Activated naive CD4-positive, alpha-beta T cell treated with anti-CD3 and anti-CD28 coated beads, Interleukin-2, amount 50 U/mL, for 16 hours (primary cell): ENCODE data around the gene IL15RA.
A peak's percentile ranks its signal among the peaks of the same experiment; 100 is the strongest.
"Not testable (repeated sequence)": the region's sequence is repeated elsewhere in the genome, so short reads cannot be mapped to it uniquely, and the experiment has no call there.

Experiments
- DNase-seq: peaks from one replicate; pipeline ENCODE4 v3.0.0-alpha.2; 2020

IL15RA gene

DNA sequence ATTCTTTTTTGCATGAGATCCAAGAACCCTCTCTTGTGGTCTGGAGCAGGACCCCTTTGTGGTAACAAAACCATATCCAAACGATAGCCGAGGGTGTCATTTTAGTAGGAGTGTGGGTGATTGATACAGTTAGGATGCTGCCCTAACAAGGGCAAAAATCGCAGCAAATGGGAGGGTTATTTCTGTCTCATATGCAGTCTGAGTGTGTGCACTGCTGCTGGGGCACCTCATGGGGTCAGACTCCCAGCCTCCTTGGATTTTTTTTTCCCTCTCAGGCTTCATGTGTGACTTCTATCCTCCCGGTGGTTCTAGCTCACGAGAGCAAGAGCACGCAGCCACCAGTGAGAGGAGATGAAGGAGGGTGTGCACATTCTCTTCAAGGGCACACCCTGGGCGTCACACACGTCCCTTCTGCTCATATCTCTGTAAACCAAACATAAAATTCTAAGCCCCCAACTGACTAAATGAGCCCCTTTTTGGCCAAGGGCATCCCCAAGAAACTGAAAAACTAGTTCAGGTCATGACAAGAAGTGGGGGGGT lies 28.6 kb upstream of the IL15RA start:
- no peak for DNase-seq

- DNase-seq = not testable (repeated sequence)
Measured at GRCh38 chr10:6005161-6005804, 27.9 kb upstream of the IL15RA start.

- no peak for DNase-seq
Measured at GRCh38 chr10:6002809-6003510, 25.6 kb upstream of the IL15RA start.

GRCh38 chr10:5999440-6000165 lies 22.3 kb upstream of the IL15RA start:
- DNase-seq = no peak

DNA sequence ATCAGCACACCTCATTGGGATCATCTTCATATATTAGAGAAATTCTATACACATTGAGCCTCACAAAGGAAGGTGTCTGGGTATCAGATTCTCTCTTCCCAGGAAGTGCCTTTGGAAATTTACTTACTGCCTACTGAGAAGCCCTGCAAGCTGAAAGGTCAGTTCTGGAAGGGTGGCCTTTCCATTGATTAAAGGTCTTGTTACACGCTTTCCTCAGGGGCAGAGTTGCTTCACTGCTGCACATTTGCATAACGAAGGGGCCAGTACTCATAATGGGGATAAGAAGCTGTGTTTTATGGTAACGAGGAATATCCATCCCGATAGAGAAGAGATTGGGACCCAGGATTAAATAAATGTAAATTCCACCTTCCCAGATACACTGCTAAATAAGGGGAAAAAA lies 19.4 kb upstream of the IL15RA start:
- no peak for DNase-seq

- no peak for DNase-seq
Measured at GRCh38 chr10:5992398-5992797, 15.1 kb upstream of the IL15RA start.

- DNase-seq = no peak
Measured at GRCh38 chr10:5991708-5992107, 14.4 kb upstream of the IL15RA start.

GRCh38 chr10:5989756-5990155 lies 12.4 kb upstream of the IL15RA start:
- DNase-seq = no peak

- DNase-seq = no peak
Measured at GRCh38 chr10:5988336-5988920, 11.1 kb upstream of the IL15RA start.

DNA sequence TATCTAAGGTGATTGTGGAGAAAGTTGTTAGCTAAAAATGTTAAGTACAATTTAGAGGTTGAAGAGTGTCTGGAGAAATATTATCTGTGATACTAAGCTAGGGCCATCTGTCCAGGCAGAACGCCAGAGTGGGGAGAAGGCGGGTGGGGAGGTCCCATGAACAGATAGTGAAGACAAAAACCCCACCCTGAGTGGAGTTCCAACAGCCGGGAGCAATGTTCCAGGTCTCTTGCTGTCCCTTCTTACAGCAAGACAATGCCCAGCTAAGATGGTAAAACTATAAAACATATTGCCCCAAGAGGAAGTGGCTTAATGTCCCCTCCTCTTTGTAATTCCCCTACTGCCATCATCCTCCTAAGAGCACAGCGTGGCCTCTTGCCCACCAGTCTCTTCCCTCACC lies 10.4 kb upstream of the IL15RA start:
- no peak for DNase-seq

- DNase-seq = no peak
Measured at GRCh38 chr10:5985029-5985428, 7.7 kb upstream of the IL15RA start.

DNA sequence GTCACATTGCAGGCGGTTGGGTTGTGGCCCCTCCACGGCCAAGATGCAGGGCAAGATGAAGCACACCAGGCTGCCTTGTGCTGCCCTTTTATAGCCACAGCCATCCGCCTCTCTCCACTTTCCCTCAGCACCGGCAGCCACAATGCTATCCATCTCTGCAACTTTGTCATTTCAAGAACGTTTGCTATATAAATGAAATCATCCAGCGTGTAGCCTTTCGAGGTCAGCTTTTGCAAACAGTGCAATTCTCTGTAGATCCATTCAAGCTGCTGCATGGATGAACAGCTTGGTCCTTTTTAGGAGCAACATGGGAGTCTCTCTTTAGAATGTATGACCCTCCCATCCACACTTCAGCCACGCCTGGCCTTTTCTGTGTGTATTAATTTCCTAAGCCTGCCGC lies 6.4 kb upstream of the IL15RA start:
- no peak for DNase-seq

- no peak for DNase-seq
Measured at GRCh38 chr10:5981529-5981928, 4.2 kb upstream of the IL15RA start.

GRCh38 chr10:5978230-5978489 lies 817 bp upstream of the IL15RA start:
- DNase-seq = no peak

- DNase-seq = peak; percentile 56
Measured at GRCh38 chr10:5976512-5977470, 552 bp downstream of the IL15RA start.

DNA sequence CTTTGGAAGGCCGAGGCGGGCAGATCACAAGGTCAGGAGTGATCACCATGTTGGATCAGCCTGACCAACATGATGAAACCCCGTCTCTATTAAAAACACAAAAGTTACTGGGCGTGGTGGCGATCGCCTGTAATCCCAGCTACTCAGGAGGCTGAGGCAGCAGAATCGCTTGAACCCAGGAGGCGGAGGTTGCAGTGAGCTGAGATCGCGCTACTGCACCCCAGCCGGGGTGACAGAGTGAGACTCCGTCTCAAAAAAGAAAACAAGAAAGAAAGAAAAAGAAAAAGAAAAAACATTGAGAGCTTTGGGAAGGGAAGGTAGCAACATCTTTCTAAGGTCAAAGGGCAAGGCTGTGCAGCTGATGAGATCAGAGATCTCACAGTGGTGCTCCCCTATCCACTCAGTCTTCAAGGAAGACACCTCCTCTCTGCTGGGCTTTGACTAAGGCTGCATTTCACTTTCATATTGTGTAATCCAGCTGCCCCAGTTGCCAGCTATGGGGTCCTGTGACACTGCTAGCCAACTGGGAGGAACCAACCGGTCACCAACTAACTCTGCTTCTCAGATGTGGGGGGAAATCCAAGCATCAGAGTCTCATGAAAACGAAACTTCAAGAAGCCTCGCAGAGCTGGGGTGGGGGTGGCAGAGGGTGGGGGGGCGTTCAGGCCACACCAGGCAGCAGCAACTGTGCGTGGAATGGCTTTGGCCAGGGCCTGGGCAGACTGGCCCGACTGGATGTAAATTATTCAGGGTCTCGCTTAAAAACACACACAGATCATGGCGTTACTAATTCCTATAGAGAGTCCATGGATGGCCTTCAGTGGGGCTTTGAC lies 1.5 kb downstream of the IL15RA start:
- DNase-seq = peak; percentile 56

- DNase-seq = no peak
Measured at GRCh38 chr10:5973069-5973468, 4.3 kb downstream of the IL15RA start.

DNA sequence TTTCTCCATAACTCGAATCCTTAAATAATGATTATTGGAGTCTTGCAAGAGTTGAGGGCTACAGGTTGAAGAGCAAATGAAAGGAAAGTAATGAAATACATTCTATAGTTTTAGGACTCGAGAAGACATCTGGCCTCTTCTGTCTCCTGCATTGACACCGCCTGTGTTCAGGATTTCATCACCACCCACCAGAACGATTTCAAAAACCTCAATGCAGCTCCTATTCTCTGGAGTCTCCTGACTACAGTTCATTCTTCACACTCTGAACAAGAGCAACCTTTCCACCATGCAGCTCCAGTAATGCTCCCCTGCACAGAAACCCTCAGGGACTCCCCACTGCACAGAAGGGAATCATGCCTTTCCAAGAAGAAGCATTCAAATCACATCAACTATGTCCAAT lies 5.5 kb downstream of the IL15RA start:
- DNase-seq = no peak

DNA sequence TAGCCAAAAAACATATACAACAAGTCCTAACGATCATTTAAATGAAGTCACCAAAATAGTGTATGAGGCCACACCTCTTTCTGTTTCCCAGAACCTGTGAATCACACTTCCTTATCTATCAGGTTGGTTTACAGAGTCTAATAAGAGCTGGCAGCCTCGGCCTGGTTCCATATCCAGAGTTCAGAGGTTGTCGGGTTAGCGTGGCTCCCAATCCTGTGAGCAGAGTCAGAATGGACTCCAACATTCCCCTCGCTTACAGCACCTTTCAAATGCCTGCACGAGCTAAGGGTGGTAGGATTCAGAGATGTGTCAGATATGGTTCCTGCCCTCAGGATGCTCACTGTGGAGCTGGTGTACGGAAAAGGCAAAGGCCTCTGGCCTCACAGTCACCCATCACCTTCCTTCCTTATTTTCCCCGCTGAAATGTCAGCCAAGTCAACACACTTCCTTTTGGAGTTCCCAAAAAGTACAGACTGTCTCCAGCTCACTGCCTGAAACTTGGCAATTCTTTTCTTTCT lies 6.0 kb downstream of the IL15RA start:
- DNase-seq = no peak

DNA sequence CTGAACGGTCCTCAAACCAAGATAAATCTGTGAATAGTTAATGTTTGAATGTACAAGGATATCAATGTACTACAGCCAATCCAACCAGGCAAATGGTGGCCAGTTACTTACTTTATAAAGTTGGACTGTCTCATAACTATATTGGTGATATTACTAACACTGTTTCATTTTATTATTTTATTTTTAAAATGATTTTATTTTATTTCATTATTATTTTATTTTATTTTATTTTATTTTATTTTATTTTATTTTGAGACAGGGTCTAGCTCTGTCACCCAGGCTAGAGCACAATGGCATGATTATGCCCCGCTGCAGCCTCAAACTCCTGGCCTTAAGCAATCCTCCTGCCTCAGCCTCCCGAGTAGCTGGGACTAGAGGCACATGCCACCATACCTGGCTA lies 6.8 kb downstream of the IL15RA start:
- no peak for DNase-seq

GRCh38 chr10:5970066-5970465 lies 7.3 kb downstream of the IL15RA start:
- DNase-seq = no peak
